ENCODE measurements around the gene ENO1.
A peak's percentile ranks its signal among the peaks of the same experiment; 100 is the strongest.
"Not testable (repeated sequence)": the region's sequence is repeated elsewhere in the genome, so short reads cannot be mapped to it uniquely, and the experiment has no call there.

ENO1 gene

DNA sequence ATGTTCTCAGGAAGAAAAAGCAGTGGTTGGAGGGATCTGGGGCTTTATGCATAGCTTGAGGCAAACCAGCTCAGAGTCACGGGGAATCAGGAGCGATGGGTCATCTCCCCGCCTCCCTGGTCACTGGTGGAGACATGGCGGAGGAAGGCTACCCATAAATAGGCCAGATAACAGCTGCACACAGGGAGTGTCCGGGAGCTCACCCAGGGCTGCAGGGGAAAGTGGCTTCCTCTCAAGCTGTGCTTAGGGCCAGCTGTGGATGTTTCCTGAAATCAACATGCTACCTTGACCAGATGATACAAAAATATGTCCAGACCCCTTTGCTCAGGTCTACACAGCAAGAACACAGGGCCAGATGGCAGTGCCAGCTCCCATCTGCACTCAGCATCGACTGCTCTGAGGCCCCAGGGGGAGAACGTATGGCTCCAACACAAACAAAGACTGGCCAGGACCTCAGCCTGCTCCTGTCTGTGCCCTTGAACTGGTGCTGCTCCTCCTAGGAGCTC, 33.9 kb downstream of the ENO1 start:
- no peak for DNase-seq (ENCODE audit: low read depth)
- H3K4me3 ChIP-seq (replicated peaks; ENCODE audit: low read depth, low read length), result no peak overlapping the region
- TF ChIP-seq, protein P1, sequence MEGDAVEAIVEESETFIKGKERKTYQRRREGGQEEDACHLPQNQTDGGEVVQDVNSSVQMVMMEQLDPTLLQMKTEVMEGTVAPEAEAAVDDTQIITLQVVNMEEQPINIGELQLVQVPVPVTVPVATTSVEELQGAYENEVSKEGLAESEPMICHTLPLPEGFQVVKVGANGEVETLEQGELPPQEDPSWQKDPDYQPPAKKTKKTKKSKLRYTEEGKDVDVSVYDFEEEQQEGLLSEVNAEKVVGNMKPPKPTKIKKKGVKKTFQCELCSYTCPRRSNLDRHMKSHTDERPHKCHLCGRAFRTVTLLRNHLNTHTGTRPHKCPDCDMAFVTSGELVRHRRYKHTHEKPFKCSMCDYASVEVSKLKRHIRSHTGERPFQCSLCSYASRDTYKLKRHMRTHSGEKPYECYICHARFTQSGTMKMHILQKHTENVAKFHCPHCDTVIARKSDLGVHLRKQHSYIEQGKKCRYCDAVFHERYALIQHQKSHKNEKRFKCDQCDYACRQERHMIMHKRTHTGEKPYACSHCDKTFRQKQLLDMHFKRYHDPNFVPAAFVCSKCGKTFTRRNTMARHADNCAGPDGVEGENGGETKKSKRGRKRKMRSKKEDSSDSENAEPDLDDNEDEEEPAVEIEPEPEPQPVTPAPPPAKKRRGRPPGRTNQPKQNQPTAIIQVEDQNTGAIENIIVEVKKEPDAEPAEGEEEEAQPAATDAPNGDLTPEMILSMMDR (IDR thresholded peaks at IDR 0.05; ENCODE audit: low read length, missing control alignments), result no peak

DNA sequence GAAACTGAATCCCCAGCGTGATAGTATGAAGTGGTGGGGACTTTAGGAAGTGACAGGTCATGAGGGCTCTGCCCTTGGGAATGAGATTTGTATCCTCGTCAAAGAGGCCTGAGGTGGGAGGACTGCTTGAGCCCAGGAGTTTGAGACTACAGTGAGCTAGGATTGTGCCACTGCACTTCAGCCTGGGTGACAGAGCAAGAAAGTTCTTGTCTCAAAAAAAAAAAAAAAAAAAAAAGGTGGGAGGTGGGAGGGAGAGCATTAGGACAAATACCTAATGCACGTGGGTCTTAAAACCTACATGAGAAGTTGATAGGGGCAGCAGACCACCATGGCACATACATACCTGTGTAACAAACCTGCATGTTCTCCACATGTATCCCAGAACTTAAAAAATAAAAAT, 37.1 kb downstream of the ENO1 start:
- no peak overlapping the region for H3K4me3 ChIP-seq (replicated peaks; ENCODE audit: low read depth, low read length)
- DNase-seq (ENCODE audit: low read depth), result no peak
- TF ChIP-seq, protein P1 (IDR thresholded peaks at IDR 0.05; ENCODE audit: low read length, missing control alignments), result no peak

DNA sequence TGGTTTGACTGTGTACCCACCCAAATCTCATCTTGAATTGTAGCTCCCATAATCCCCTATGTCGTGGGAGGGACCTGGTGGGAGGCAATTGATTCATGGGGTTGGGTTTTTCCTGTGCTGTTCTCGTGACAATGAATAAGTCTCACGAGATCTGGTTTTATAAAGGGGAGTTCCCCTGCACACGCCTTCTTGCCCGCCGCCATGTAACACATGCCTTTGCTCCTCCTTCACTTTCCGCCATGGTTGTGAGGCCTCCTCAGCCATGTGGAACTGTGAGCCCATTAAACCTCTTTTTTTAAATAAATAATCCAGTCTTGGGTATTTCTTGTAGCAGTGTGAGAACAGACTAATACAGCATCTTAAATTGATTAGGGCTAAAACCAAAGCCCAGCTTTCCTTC, 38.5 kb downstream of the ENO1 start:
- H3K4me3 ChIP-seq (replicated peaks; ENCODE audit: low read depth, low read length), result no peak overlapping the region
- DNase-seq (ENCODE audit: low read depth), result no peak
- TF ChIP-seq, protein P1 (IDR thresholded peaks at IDR 0.05; ENCODE audit: low read length, missing control alignments), result no peak

DNA sequence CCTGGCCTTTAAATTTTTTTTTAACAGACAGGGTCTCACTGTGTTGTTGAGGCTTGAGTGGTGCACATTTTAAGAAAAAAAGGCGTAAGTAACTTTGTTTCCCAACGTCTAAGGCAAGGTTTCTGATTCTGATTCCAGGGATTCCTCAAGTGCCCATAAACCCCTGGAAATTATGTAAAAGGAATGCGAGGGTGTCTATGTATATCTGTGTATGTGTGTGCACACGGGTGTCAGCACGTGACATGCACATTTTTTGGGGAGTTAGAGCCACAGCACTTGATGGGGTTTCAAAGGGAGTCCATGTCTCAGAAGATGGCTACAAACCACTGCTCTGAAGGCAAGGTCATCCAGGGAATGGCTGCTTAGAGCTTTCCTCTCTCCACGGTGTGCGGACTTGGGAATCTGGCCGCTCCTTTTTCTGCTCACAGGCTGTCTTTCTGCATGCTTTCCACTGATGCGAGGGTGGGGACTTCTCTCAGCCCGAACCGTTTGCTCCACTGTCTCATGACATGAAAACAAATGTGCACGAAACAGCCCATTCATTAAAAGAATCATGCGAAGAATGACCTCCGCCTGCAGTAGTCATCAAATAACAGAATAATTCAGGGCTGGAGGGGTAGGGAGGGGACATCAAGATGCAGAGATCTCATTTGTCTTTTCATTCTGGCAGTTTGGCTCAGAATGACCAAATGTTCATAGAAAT, 42.4 kb downstream of the ENO1 start:
- TF ChIP-seq, protein P1 (IDR thresholded peaks at IDR 0.05; ENCODE audit: low read length, missing control alignments), result no peak
- H3K4me3 ChIP-seq (replicated peaks; ENCODE audit: low read depth, low read length), result no peak overlapping the region

DNA sequence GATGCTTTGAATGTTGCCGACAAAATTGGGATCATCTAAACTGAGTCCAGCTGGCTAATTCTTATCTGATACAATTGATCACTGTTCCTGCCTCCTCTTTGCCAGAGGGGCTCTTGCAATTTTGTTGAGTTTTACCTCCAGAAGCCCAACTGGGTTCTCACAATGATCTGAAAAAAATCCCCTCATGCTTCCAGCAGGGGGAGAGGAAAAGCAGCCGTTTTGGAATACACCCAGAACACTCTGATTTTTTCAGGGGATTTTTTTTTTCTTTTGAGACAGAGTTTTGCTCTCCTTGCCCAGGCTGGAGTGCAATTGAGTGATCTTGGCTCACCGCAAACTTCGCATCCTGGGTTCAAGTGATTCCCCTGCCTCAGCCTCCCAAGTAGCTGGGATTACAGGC, 47.1 kb downstream of the ENO1 start:
- no peak overlapping the region for H3K4me3 ChIP-seq (replicated peaks; ENCODE audit: low read depth, low read length)
- peak; percentile 38 for DNase-seq (ENCODE audit: low read depth)
- TF ChIP-seq, protein P1 (IDR thresholded peaks at IDR 0.05; ENCODE audit: low read length, missing control alignments), result peak; percentile 60

More for the DNA sequence above, 42.4 kb downstream of the ENO1 start:
- no peak for DNase-seq (ENCODE audit: low read depth)

DNA sequence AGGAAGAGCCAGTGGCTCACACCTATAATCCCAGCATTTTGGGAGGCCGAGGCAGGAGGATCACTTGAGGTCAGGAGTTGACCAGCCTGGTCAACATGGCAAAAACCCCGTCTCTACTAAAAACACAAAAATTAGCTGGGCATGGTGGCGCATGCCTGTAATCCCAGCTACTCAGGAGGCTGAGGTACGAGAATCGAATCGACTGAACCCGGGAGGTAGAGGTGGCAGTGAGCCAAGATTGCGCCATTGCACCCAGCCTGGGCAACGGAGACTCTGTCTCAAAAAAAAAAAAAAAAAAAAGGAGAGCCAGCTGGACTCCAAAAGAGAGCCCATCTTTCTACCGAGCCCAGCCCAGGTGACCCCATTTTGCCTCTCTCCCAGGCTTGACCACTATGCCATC, 47.8 kb downstream of the ENO1 start:
- not testable (repeated sequence) for H3K4me3 ChIP-seq (replicated peaks; ENCODE audit: low read depth, low read length); DNase-seq (ENCODE audit: low read depth)

DNA sequence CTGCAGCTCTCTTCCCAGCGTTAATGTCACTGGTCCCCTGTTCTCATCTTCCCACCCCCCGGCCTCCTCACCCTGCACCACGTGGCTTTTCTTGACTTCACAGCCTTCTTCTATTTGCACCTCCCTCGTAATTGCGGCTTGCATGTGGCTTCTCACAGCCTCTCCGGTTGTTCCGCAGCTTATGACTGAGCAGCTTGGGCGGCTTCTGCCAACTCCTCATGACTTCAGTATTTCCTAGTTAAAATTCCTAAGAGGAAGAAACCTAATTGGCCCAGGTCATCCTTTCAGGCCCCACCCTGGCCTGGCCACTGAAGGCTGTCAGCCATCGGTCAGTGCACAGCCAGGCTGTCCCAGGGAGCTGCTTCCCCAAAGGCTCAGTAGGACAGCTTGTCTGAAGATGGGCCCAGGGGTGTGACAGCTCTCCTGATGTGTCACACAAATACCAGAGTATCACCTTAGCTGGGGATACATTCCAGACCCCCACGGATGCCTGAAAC, 52.5 kb downstream of the ENO1 start:
- peak; percentile 59 for DNase-seq (ENCODE audit: low read depth)
- TF ChIP-seq, protein P1 (IDR thresholded peaks at IDR 0.05; ENCODE audit: low read length, missing control alignments), result no peak
- H3K4me3 ChIP-seq (replicated peaks; ENCODE audit: low read depth, low read length), result no peak overlapping the region
